Osteocyte (in vitro differentiated cells): ENCODE measurements around the gene ARPP21. TPM values are rescaled to one million over a fixed set of nuclear protein-coding genes. Genes with fewer than 3 reads are reported as not detected.

ENCODE experiments used
- DNase-seq: peaks from one replicate; pipeline ENCODE4 v3.0.0; 2021; ENCODE audit warnings: mixed read lengths; ENCODE audit not compliant: unreplicated experiment; ENCODE audit errors: extremely low spot score
- H3K27ac Mint-ChIP-seq: one replicate; pipeline ENCODE4 v1.8.0; 2021; ENCODE audit warnings: mild to moderate bottlenecking, mixed read lengths; ENCODE audit not compliant: unreplicated experiment
- H3K27me3 Mint-ChIP-seq: one replicate; pipeline ENCODE4 v1.8.0; 2021; ENCODE audit warnings: mixed read lengths; ENCODE audit not compliant: unreplicated experiment
- H3K36me3 Mint-ChIP-seq: one replicate; pipeline ENCODE4 v1.8.0; 2021; ENCODE audit warnings: mixed read lengths; ENCODE audit not compliant: unreplicated experiment
- H3K4me1 Mint-ChIP-seq: one replicate; pipeline ENCODE4 v1.8.0; 2021; ENCODE audit warnings: mixed read lengths; ENCODE audit not compliant: unreplicated experiment
- H3K4me3 Mint-ChIP-seq: one replicate; pipeline ENCODE4 v1.8.0; 2021; ENCODE audit warnings: mild to moderate bottlenecking, moderate library complexity, mixed read lengths; ENCODE audit not compliant: unreplicated experiment
- H3K9me3 Mint-ChIP-seq: one replicate; pipeline ENCODE4 v1.8.0; 2021; ENCODE audit warnings: mixed read lengths; ENCODE audit not compliant: unreplicated experiment
- total RNA-seq: library from RNA; stranded (reverse); gene quantifications from 2 replicates; pipeline ENCODE4 v1.2.1, GENCODE V29; 2021
- TF ChIP-seq, protein P1 (sequence below): fragments of 200-600 bp; sonication (generic); IDR thresholded peaks from 2 replicates; pipeline ENCODE4 v1.5.0; 2021; ENCODE audit warnings: antibody characterized with exemption, mild to moderate bottlenecking, moderate library complexity

The ARPP21 gene
- total RNA-seq, 1 donor from 2014 or later: 3.7 TPM

DNA sequence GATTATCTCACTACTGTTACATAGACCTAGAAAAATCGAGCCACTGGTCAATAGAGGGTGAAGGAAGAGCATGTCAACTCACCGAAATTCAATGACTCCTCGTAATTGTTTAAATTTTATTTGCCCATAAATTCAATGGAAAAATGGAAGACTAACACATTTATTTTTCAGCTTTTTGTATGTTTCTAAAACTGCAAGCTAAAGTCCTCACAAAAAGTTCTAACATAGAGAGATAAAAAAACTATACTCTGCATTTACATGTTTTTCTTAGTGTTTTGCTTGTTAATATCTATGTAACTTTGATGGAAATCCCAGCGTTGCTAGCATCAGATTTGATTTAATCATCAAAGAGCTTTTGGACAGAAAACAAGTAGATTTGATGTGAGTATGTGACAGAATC is 6.8 kb downstream of the ARPP21 start:
- DNase-seq: no peak
- TF ChIP-seq, protein P1, sequence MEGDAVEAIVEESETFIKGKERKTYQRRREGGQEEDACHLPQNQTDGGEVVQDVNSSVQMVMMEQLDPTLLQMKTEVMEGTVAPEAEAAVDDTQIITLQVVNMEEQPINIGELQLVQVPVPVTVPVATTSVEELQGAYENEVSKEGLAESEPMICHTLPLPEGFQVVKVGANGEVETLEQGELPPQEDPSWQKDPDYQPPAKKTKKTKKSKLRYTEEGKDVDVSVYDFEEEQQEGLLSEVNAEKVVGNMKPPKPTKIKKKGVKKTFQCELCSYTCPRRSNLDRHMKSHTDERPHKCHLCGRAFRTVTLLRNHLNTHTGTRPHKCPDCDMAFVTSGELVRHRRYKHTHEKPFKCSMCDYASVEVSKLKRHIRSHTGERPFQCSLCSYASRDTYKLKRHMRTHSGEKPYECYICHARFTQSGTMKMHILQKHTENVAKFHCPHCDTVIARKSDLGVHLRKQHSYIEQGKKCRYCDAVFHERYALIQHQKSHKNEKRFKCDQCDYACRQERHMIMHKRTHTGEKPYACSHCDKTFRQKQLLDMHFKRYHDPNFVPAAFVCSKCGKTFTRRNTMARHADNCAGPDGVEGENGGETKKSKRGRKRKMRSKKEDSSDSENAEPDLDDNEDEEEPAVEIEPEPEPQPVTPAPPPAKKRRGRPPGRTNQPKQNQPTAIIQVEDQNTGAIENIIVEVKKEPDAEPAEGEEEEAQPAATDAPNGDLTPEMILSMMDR: no peak
- H3K27me3 Mint-ChIP-seq: peaks cover 43% of the 10 kb centered on the region
- no peaks in the 10 kb centered on the region for H3K36me3 Mint-ChIP-seq
- H3K4me1 Mint-ChIP-seq: peaks cover 5% of the 10 kb centered on the region
- H3K4me3 Mint-ChIP-seq: no peak overlapping the region
- no peaks in the 10 kb centered on the region for H3K9me3 Mint-ChIP-seq
- no peak overlapping the region for H3K27ac Mint-ChIP-seq

DNA sequence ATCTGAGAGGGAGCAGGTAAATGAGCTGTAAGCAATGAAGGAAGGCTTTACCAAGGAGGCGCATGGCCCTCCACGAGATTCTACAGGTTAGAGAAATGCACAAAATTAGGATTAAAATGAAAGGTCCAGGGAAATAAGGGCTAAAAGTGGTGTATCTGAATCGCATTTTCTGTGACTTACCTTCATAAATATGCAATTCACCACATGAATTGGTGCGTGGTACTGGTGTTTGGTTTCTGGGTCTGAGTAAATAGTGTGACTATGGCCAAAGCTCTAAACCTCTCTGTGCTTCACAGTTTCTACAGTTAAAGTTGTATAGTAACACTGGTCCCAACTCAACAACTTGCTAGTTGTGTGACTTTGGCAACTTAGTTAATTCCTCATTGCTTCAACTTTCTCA is 8.1 kb downstream of the ARPP21 start:
- Mint-ChIP-seq H3K4me1 (peaks cover 5% of the 10 kb centered on the region), H3K27me3 (peaks cover 32% of the 10 kb centered on the region), H3K9me3 (no peaks in the 10 kb centered on the region), H3K27ac (no peak overlapping the region), H3K36me3 (no peaks in the 10 kb centered on the region), H3K4me3 (no peak overlapping the region)
- no peak for DNase-seq
- TF ChIP-seq, protein P1: no peak

DNA sequence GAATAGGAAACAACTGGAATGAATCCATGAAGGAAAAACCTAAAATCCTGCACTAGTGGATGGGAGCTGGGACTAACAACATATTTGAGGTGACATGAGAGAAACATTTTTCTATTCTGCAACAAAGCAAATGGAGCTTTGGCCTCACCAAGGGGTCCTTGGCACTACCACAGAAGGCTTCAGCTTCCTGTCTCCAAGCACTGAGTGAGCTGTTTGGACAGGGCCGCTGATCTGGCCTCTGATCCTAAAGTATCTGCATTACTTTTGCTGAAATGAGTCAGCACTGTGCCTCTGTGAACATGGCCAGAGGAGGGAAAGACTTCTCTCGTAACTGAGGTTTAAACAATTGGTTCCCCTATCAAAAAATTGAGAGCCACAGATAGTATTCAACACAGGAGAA is 9.0 kb downstream of the ARPP21 start:
- no peak overlapping the region for H3K27ac Mint-ChIP-seq
- no peak overlapping the region for H3K4me3 Mint-ChIP-seq
- H3K27me3 Mint-ChIP-seq: peaks cover 25% of the 10 kb centered on the region
- no peak for DNase-seq
- no peaks in the 10 kb centered on the region for H3K36me3 Mint-ChIP-seq
- peaks cover 5% of the 10 kb centered on the region for H3K4me1 Mint-ChIP-seq
- H3K9me3 Mint-ChIP-seq: no peaks in the 10 kb centered on the region
- TF ChIP-seq, protein P1: no peak

DNA sequence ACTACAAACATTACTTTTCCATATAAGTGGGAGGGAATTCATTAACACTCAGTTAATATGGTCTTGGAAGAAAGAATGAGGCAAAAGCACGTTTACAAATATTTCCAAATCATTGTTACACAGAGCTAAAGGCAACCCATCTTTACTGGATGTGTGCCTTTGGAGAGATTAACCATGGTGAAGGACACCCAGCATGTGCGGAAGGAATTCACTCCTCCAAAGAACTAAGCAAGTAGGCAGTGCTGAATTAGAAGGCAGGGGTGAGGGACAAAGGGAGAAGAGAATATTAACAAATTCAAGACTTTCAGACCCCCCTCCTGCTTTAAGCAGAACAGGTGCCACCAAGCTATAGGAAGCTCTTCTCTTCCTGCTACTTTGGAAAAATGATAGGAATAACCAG is 10.1 kb downstream of the ARPP21 start:
- peaks cover 23% of the 10 kb centered on the region for H3K27me3 Mint-ChIP-seq
- TF ChIP-seq, protein P1: no peak
- H3K9me3 Mint-ChIP-seq: no peaks in the 10 kb centered on the region
- H3K4me3 Mint-ChIP-seq: no peak overlapping the region
- DNase-seq: no peak
- no peak overlapping the region for H3K27ac Mint-ChIP-seq
- no peaks in the 10 kb centered on the region for H3K36me3 Mint-ChIP-seq
- peaks cover 5% of the 10 kb centered on the region for H3K4me1 Mint-ChIP-seq

DNA sequence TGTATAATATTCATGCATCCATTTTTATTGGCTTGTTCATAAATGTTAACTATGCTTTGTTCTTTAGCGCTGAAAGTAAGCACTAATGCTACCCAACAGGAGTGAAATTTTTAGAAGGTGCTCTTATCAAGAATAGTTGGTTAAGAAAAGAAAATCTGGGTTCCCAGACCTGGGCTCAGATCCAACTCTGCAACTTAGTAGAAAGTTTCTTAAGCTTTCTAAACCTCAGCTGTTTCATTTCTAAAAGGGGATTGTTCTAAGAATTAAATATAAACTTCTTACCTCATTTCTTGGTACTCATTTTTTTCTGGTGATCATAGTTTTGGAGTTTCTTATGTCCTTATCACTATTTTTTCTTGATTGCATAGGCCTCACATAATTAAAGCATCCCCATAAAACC is 12.1 kb downstream of the ARPP21 start:
- no peaks in the 10 kb centered on the region for H3K36me3 Mint-ChIP-seq
- no peak overlapping the region for H3K4me3 Mint-ChIP-seq
- H3K9me3 Mint-ChIP-seq: no peaks in the 10 kb centered on the region
- DNase-seq: no peak
- H3K27me3 Mint-ChIP-seq: peaks cover 14% of the 10 kb centered on the region
- peaks cover 5% of the 10 kb centered on the region for H3K4me1 Mint-ChIP-seq
- H3K27ac Mint-ChIP-seq: no peak overlapping the region
- TF ChIP-seq, protein P1: no peak
